A549 (cell line): ENCODE measurements around the gene PARD3B.

ENCODE experiments used
- BHLHE40 ChIP-seq: IDR thresholded peaks from 2 replicates; pipeline ENCODE4 v1.6.1; 2012; ENCODE audit warnings: low read depth, low read length, inconsistent platforms
- CEBPB ChIP-seq, 2 experiments: fragments of >200 bp in 1 of 2; sonication (Bioruptor Twin) in 1 of 2; formaldehyde crosslinking in 1 of 2; IDR thresholded peaks; 2 replicates each; pipeline ENCODE4 v1.6.1; 2012 to 2016
- E2F6 ChIP-seq: IDR thresholded peaks from 2 replicates; pipeline ENCODE4 v1.6.1; 2012; ENCODE audit warnings: low read depth, borderline replicate concordance
- EP300 ChIP-seq, 2 experiments: fragments of >200 bp; sonication (Bioruptor Twin); formaldehyde crosslinking; IDR thresholded peaks; 2 replicates in 1 of 2; 3 replicates in 1 of 2; pipeline ENCODE4 v1.6.1; 2016 to 2017
- MAFK ChIP-seq: fragments of 450-650 bp; IDR thresholded peaks from 2 replicates; pipeline ENCODE4 v1.6.1; 2014; ENCODE audit not compliant: partially characterized antibody
- MAZ ChIP-seq: fragments of 150-350 bp; IDR thresholded peaks from 2 replicates; pipeline ENCODE4 v1.6.1; 2014; ENCODE audit warnings: antibody characterized with exemption, low read depth, low read length, borderline replicate concordance
- MYC ChIP-seq: IDR thresholded peaks from 2 replicates; pipeline ENCODE4 v1.6.1; 2012; ENCODE audit warnings: mild to moderate bottlenecking, inconsistent platforms, low read length, improper control_type of control experiment, borderline replicate concordance
- PHF8 ChIP-seq: fragments of 200-600 bp; sonication (generic); IDR thresholded peaks from 2 replicates; pipeline ENCODE4 v1.6.1; 2016; ENCODE audit warnings: low read depth, mild to moderate bottlenecking, antibody characterized with exemption, moderate library complexity, borderline replicate concordance
- POLR2A ChIP-seq: IDR thresholded peaks from 2 replicates; pipeline ENCODE4 v1.6.1; 2012; ENCODE audit warnings: mild to moderate bottlenecking, low read length
- POLR2AphosphoS2 ChIP-seq: conservative IDR thresholded peaks from 2 replicates; pipeline ENCODE4 v1.6.1; 2012; ENCODE audit warnings: low read length, improper control_type of control experiment, inconsistent platforms
- RAD21 ChIP-seq, 2 experiments: fragments of >200 bp in 1 of 2; sonication (Bioruptor Twin) in 1 of 2; formaldehyde crosslinking in 1 of 2; IDR thresholded peaks in 1 of 2; conservative IDR thresholded peaks in 1 of 2; 2 replicates in 1 of 2; 3 replicates in 1 of 2; pipeline ENCODE4 v1.6.1; 2012 to 2018; ENCODE audit warnings: inconsistent platforms in 1 of 2
- USF2 ChIP-seq: fragments of 450-650 bp; IDR thresholded peaks from 2 replicates; pipeline ENCODE4 v1.6.1; 2014; ENCODE audit warnings: antibody characterized with exemption
- TF ChIP-seq, protein P1 (sequence below): fragments of >200 bp; sonication (Bioruptor Twin); formaldehyde crosslinking; IDR thresholded peaks from 3 replicates; pipeline ENCODE4 v1.5.1; 2016
- TF ChIP-seq, protein P2 (sequence below): fragments of 200-600 bp; sonication (generic); IDR thresholded peaks from 2 replicates; pipeline ENCODE4 v1.6.1; 2016; ENCODE audit warnings: antibody characterized with exemption, mild to moderate bottlenecking, moderate library complexity

DNA sequence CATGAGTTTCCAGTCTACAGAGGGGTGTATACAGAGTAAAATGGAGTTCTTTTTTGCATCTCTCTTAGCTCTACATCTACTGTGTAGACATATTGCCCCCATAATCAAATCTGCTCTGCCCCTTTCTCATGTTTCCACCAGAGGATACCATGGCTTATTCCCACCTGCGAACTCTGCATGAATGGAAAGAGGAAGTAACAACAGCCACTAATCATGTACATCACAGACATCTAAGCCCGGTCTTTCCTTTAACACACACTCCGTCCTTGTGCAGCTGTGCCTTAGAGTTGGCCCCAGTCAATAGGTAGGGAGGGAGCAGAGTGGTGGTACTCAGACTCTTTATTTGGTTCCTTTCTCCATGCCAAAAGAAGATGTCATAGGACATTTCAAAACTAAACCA lies 989.7 kb downstream of the PARD3B start:
- TF ChIP-seq POLR2A (no peak), POLR2AphosphoS2 (no peak), E2F6 (no peak), PHF8 (no peak), BHLHE40 (no peak), MAZ (no peak), USF2 (no peak), MAFK (no peak), RAD21 (conservative IDR thresholded peaks at IDR 0.05 in 1 of 2, IDR thresholded peaks at IDR 0.05 in 1 of 2) (no peak), CEBPB (IDR thresholded peaks at IDR 0.05) (no peak), EP300 (IDR thresholded peaks at IDR 0.05) (no peak), MYC (no peak)
- TF ChIP-seq, protein P1, sequence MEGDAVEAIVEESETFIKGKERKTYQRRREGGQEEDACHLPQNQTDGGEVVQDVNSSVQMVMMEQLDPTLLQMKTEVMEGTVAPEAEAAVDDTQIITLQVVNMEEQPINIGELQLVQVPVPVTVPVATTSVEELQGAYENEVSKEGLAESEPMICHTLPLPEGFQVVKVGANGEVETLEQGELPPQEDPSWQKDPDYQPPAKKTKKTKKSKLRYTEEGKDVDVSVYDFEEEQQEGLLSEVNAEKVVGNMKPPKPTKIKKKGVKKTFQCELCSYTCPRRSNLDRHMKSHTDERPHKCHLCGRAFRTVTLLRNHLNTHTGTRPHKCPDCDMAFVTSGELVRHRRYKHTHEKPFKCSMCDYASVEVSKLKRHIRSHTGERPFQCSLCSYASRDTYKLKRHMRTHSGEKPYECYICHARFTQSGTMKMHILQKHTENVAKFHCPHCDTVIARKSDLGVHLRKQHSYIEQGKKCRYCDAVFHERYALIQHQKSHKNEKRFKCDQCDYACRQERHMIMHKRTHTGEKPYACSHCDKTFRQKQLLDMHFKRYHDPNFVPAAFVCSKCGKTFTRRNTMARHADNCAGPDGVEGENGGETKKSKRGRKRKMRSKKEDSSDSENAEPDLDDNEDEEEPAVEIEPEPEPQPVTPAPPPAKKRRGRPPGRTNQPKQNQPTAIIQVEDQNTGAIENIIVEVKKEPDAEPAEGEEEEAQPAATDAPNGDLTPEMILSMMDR, result no peak
- TF ChIP-seq, protein P2, sequence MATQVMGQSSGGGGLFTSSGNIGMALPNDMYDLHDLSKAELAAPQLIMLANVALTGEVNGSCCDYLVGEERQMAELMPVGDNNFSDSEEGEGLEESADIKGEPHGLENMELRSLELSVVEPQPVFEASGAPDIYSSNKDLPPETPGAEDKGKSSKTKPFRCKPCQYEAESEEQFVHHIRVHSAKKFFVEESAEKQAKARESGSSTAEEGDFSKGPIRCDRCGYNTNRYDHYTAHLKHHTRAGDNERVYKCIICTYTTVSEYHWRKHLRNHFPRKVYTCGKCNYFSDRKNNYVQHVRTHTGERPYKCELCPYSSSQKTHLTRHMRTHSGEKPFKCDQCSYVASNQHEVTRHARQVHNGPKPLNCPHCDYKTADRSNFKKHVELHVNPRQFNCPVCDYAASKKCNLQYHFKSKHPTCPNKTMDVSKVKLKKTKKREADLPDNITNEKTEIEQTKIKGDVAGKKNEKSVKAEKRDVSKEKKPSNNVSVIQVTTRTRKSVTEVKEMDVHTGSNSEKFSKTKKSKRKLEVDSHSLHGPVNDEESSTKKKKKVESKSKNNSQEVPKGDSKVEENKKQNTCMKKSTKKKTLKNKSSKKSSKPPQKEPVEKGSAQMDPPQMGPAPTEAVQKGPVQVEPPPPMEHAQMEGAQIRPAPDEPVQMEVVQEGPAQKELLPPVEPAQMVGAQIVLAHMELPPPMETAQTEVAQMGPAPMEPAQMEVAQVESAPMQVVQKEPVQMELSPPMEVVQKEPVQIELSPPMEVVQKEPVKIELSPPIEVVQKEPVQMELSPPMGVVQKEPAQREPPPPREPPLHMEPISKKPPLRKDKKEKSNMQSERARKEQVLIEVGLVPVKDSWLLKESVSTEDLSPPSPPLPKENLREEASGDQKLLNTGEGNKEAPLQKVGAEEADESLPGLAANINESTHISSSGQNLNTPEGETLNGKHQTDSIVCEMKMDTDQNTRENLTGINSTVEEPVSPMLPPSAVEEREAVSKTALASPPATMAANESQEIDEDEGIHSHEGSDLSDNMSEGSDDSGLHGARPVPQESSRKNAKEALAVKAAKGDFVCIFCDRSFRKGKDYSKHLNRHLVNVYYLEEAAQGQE, result no peak
